ENCODE results near the gene DHX35. TPM values are rescaled to one million over a fixed set of nuclear protein-coding genes. Genes with fewer than 3 reads are reported as not detected.

Gene DHX35
- total and polyA plus RNA-seq, 2 of the 13 experiments (the other 11 are each of a cell fraction or from before 2014, with no cell fraction given), result 25.8 to 28.7 TPM

DNA sequence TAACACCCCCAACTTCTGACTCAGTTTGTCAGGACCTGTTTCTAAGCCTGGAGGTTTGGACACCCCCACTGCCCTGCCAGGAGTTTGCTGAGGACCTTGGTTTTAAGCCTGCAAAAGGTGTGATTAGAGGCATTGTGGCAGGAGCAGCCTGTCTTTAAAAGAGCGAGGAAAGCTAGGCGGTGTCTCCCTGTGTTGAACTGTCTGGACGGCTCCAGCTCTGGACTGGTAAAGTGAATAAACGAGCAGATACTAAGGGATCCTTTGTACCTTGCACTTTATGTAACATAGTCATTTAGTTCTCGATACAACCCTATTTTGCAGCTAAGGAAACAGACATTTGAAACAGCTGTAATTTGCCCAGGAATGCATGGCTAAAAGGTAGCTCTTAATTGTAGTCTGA is 21.5 kb upstream of the DHX35 start (continued):
- TF ChIP-seq, protein P1, sequence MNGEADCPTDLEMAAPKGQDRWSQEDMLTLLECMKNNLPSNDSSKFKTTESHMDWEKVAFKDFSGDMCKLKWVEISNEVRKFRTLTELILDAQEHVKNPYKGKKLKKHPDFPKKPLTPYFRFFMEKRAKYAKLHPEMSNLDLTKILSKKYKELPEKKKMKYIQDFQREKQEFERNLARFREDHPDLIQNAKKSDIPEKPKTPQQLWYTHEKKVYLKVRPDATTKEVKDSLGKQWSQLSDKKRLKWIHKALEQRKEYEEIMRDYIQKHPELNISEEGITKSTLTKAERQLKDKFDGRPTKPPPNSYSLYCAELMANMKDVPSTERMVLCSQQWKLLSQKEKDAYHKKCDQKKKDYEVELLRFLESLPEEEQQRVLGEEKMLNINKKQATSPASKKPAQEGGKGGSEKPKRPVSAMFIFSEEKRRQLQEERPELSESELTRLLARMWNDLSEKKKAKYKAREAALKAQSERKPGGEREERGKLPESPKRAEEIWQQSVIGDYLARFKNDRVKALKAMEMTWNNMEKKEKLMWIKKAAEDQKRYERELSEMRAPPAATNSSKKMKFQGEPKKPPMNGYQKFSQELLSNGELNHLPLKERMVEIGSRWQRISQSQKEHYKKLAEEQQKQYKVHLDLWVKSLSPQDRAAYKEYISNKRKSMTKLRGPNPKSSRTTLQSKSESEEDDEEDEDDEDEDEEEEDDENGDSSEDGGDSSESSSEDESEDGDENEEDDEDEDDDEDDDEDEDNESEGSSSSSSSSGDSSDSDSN (CRISPR knock-in tag; IDR thresholded peaks at IDR 0.05), result no peak
- TF ChIP-seq ATRX (CRISPR knock-in tag; IDR thresholded peaks at IDR 0.05; ENCODE audit: borderline replicate concordance) (no peak), FOXC1 (CRISPR knock-in tag; IDR thresholded peaks at IDR 0.05; ENCODE audit: borderline replicate concordance) (no peak), REL (CRISPR knock-in tag; conservative IDR thresholded peaks at IDR 0.05) (no peak), CCAR2 (optimal IDR thresholded peaks at IDR 0.05; ENCODE audit: low read depth, low read length) (no peak), XRCC5 (optimal IDR thresholded peaks at IDR 0.05; ENCODE audit: low read length) (no peak), ZNF879 (CRISPR knock-in tag; IDR thresholded peaks at IDR 0.05) (no peak), FOXA1 (IDR thresholded peaks at IDR 0.05) (no peak), FOXA1 (CRISPR knock-in tag; IDR thresholded peaks at IDR 0.05) (no peak), THAP11 (CRISPR knock-in tag; IDR thresholded peaks at IDR 0.05) (no peak), ZBTB7B (CRISPR knock-in tag; IDR thresholded peaks at IDR 0.05) (no peak), FOXA3 (CRISPR knock-in tag; IDR thresholded peaks at IDR 0.05) (no peak), ZKSCAN1 (IDR thresholded peaks at IDR 0.05; ENCODE audit: low read length) (no peak), ZNF263 (CRISPR knock-in tag; IDR thresholded peaks at IDR 0.05) (no peak), ZNF83 (CRISPR knock-in tag; IDR thresholded peaks at IDR 0.05; ENCODE audit: borderline replicate concordance) (no peak)
- TF ChIP-seq, protein P2, sequence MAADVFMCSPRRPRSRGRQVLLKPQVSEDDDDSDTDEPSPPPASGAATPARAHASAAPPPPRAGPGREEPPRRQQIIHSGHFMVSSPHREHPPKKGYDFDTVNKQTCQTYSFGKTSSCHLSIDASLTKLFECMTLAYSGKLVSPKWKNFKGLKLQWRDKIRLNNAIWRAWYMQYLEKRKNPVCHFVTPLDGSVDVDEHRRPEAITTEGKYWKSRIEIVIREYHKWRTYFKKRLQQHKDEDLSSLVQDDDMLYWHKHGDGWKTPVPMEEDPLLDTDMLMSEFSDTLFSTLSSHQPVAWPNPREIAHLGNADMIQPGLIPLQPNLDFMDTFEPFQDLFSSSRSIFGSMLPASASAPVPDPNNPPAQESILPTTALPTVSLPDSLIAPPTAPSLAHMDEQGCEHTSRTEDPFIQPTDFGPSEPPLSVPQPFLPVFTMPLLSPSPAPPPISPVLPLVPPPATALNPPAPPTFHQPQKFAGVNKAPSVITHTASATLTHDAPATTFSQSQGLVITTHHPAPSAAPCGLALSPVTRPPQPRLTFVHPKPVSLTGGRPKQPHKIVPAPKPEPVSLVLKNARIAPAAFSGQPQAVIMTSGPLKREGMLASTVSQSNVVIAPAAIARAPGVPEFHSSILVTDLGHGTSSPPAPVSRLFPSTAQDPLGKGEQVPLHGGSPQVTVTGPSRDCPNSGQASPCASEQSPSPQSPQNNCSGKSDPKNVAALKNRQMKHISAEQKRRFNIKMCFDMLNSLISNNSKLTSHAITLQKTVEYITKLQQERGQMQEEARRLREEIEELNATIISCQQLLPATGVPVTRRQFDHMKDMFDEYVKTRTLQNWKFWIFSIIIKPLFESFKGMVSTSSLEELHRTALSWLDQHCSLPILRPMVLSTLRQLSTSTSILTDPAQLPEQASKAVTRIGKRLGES (CRISPR knock-in tag; IDR thresholded peaks at IDR 0.05; ENCODE audit: borderline replicate concordance), result no peak
- TF ChIP-seq, protein P3, sequence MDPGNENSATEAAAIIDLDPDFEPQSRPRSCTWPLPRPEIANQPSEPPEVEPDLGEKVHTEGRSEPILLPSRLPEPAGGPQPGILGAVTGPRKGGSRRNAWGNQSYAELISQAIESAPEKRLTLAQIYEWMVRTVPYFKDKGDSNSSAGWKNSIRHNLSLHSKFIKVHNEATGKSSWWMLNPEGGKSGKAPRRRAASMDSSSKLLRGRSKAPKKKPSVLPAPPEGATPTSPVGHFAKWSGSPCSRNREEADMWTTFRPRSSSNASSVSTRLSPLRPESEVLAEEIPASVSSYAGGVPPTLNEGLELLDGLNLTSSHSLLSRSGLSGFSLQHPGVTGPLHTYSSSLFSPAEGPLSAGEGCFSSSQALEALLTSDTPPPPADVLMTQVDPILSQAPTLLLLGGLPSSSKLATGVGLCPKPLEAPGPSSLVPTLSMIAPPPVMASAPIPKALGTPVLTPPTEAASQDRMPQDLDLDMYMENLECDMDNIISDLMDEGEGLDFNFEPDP (CRISPR knock-in tag; conservative IDR thresholded peaks at IDR 0.05), result no peak
- TF ChIP-seq, protein P4, sequence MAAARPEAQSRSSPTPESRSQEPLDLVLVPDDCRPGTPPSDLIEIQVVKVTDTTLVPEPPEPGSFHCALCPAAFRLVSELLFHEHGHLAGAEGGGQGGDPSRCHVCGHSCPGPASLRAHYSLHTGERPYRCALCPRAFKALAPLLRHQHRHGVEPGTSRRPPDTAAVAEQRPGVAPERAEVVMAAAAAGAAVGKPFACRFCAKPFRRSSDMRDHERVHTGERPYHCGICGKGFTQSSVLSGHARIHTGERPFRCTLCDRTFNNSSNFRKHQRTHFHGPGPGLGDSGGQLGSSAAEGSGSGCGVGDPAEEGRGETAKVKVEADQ (CRISPR knock-in tag; IDR thresholded peaks at IDR 0.05; ENCODE audit: borderline replicate concordance), result no peak
- TF ChIP-seq, protein P5, sequence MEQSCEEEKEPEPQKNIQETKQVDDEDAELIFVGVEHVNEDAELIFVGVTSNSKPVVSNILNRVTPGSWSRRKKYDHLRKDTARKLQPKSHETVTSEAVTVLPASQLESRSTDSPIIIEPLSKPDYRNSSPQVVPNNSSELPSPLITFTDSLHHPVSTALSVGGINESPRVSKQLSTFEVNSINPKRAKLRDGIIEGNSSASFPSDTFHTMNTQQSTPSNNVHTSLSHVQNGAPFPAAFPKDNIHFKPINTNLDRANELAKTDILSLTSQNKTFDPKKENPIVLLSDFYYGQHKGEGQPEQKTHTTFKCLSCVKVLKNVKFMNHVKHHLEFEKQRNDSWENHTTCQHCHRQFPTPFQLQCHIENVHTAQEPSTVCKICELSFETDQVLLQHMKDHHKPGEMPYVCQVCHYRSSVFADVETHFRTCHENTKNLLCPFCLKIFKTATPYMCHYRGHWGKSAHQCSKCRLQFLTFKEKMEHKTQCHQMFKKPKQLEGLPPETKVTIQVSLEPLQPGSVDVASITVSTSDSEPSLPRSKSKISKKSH (CRISPR knock-in tag; IDR thresholded peaks at IDR 0.05; ENCODE audit: borderline replicate concordance), result no peak
- TF ChIP-seq, protein P6, sequence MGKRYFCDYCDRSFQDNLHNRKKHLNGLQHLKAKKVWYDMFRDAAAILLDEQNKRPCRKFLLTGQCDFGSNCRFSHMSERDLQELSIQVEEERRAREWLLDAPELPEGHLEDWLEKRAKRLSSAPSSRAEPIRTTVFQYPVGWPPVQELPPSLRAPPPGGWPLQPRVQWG (CRISPR knock-in tag; IDR thresholded peaks at IDR 0.05; ENCODE audit: borderline replicate concordance, low read depth), result no peak

Data from HepG2 (cell line).